ENCODE data around the gene ABCD1. TPM values are rescaled to one million over a fixed set of nuclear protein-coding genes. Genes with fewer than 3 reads are reported as not detected.
"Not testable (repeated sequence)": the region's sequence is repeated elsewhere in the genome, so short reads cannot be mapped to it uniquely, and the experiment has no call there.

The ABCD1 gene
- total RNA-seq, 1 donor from 2014 or later: 12.6 TPM

- no peak for DNase-seq (ENCODE audit: low read depth)
- peak within 1 kb of the TSS; percentile 51 for H3K4me3 ChIP-seq (ENCODE audit: low read depth, low read length)
- TF ChIP-seq CTCF (conservative IDR thresholded peaks at IDR 0.05; ENCODE audit: low read depth, low read length): peak; percentile 40
These were observed 37.3 kb upstream of the ABCD1 start, which contains the start of gene SLC6A8 for GRCh38 chrX:153687121-153688039. Gene SLC6A8, plus strand, starts transcription at chrX:153687926. Its CDS starts 649 bp downstream, at chrX:153688575.

GRCh38 chrX:153688071-153688470, 36.6 kb upstream of the ABCD1 start:
- no peak for DNase-seq (ENCODE audit: low read depth)
- TF ChIP-seq CTCF (conservative IDR thresholded peaks at IDR 0.05; ENCODE audit: low read depth, low read length): no peak
- no peak overlapping the region for H3K4me3 ChIP-seq (ENCODE audit: low read depth, low read length)

GRCh38 chrX:153688506-153688905, 36.1 kb upstream of the ABCD1 start:
- no peak for TF ChIP-seq CTCF (conservative IDR thresholded peaks at IDR 0.05; ENCODE audit: low read depth, low read length)
- no peak for DNase-seq (ENCODE audit: low read depth)

GRCh38 chrX:153688911-153689590, 35.6 kb upstream of the ABCD1 start:
- DNase-seq (ENCODE audit: low read depth): no peak

More at GRCh38 chrX:153688506-153688905, 36.1 kb upstream of the ABCD1 start:
- peak overlapping the region; percentile 51 for H3K4me3 ChIP-seq (ENCODE audit: low read depth, low read length)

GRCh38 chrX:153689654-153690465, 34.8 kb upstream of the ABCD1 start:
- peak; percentile 33 for TF ChIP-seq CTCF (conservative IDR thresholded peaks at IDR 0.05; ENCODE audit: low read depth, low read length)
- no peak for DNase-seq (ENCODE audit: low read depth)
- H3K4me3 ChIP-seq (ENCODE audit: low read depth, low read length): peak overlapping the region; percentile 52

More at GRCh38 chrX:153688911-153689590, 35.6 kb upstream of the ABCD1 start:
- TF ChIP-seq CTCF (conservative IDR thresholded peaks at IDR 0.05; ENCODE audit: low read depth, low read length): no peak
- peak overlapping the region; percentile 52 for H3K4me3 ChIP-seq (ENCODE audit: low read depth, low read length)

- no peak for TF ChIP-seq CTCF (conservative IDR thresholded peaks at IDR 0.05; ENCODE audit: low read depth, low read length)
- peak overlapping the region; percentile 52 for H3K4me3 ChIP-seq (ENCODE audit: low read depth, low read length)
- no peak for DNase-seq (ENCODE audit: low read depth)
These were observed 34.2 kb upstream of the ABCD1 start for GRCh38 chrX:153690466-153690865.

- not testable (repeated sequence) for H3K4me3 ChIP-seq (ENCODE audit: low read depth, low read length); DNase-seq (ENCODE audit: low read depth)
These were observed 33.4 kb upstream of the ABCD1 start for GRCh38 chrX:153691032-153691827.
